Inflammatory macrophage (primary cell): ENCODE measurements around the gene RNPEPL1.

Source experiments
- DNase-seq, 2 donors: peaks; one replicate each; pipeline ENCODE4 v3.0.0-alpha.2; 2020 to 2022

The RNPEPL1 gene

DNA sequence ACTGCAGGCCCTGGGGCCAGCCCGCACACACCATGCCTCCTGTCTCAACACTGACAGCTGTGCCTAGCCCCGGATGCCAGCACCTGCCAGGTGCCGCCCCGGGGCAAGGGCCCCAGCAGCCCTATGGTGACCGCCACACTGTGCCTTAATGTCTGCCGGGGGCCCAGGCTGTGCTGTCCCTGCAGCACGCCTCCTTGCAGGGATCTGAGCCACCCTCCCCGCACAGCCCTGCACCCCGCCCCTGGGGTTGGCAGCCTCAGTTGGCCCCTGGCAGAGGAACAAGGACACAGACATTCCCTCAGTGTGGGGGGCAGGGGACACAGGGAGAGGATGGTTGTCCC, 9.8 kb downstream of the RNPEPL1 start:
- DNase-seq: no peak

GRCh38 chr2:240578488-240578887, 10.2 kb downstream of the RNPEPL1 start:
- no peak for DNase-seq

DNA sequence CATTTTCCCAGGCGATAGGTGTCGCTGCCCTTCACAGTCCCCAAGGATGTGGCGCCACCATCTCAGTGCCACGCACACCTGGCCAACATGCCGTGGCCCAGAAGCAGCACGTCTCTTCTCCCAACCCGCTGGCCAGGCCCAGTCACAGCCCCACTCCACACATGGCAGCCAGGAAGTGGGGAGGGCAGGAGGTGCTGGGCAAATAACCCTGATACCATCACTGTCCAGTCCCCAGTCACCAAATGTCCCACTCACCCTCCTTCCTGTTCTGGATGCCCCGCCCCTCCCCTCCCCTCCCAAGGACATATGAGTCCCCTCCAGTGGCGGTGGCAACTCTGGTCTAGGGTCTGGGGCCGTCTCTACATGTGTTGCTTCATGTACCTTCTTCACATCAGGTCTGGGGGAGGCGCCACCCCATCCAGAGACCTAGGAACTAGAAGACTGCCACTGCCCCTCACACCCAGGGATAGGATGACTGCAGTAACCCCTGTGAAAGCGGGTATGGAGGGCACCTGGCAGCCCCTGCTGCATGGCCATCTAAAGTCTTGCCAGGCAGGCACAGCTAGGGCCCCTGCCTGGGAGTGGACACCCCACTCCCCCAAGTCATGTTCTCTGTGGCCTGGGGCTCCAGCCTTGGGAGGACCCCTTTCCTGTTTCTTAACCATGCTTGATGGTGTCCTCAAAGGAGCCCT, 10.9 kb downstream of the RNPEPL1 start:
- DNase-seq: no peak

DNA sequence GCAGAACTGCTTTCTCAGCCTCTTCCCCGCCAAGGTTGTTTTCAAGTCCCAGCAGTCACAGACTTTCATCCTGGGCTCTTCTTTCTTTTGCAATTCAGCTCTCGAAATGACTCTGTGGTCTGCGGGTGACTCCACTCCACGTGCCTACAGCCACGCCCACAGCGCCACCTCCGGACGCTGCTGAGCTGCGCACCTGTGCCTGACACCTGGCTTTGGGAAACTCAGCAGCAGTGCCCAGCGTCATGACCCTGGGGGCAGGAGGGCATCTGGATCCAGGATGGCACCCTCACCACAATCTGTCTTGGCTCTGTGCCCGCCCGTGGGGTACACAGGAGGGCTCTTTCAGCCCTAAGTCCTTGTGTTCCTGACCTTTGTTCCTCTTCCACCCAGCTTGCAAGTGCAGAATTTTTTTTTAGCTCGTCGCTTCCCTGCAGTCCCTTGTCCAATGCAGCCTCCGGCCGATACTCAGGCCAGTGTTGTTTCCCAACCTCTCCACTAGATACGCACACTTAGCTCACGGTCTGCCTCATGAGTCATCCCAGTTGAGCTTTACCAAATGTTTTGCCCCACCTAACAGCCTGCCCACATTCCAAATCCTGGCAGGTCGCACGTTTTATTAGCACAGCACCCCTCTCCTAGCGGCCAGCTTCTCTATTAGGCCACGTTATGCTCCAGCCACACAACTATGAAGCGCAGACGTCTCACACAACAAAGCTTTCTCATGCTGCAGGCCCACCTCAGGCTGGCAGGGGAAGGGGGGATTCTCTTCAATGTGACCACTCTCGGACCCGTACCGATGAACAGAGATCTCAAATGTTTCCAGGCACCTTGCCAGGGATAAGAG, 11.7 kb downstream of the RNPEPL1 start:
- peak; percentile 86 to 89 for DNase-seq

DNA sequence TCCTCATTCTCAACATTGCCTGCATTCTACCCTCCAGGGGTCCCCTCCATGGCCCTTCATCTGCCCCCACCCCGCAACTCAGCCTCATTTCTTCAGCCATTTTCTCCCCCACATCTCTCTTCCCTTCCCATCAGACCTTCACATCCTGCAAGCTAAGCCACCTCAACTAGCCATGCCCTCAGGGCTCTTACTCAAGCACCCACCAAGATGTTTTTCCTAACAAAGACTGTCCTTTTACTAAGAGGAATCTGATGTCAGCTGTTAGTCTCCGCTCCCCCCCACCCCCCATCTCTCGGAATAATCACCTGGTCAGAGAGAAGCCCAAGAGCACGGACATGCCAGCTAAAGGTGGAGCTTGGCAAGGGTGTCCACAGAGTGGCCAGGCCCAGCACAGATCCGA, 13.5 kb downstream of the RNPEPL1 start:
- DNase-seq: no peak

- no peak for DNase-seq
These were observed 14.5 kb downstream of the RNPEPL1 start for GRCh38 chr2:240582781-240583180.

DNA sequence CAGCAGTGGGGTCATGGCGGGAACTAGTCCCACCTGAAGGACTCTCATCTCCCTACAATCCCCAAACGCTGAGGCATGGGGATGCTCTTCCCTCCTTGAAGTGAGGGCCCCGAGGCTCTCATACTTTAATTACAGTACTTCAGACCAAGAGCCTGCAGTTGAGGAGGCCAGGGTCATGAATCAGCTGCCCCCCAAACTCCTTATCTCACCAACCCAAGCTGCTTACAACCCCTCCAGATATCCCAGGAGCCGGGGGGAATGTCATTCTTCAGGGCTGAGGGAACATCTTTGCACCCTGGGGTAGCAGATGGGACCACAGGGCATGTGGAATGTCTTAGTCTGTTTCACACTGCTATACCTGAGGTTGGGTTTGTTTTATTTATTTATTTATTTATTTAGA, 15.5 kb downstream of the RNPEPL1 start:
- DNase-seq: no peak

DNA sequence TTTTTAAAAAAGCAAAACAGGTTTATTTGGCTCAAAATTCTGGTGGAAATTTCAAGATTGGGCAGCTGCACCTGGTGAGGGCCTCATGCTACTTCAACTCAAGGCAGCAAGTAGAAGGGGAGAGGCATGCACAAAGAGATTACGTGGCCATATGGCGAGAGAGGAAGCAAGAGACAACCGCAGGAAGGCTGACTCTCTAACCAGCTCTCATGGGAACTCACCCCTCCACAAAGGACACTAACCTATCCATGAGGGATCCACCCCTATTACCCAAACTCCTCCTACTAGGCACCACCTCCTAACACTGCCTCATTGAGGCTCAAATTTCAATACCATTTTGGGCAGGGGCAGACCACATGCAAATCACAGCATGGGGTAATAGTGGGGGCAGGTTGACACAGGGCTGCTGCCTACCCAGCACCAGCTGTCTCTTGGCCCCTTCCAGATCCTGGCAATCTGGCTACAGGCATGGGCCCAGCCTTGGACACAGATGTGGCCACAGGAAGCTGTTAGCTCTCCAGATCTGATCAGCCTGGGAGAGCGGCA, 16.3 kb downstream of the RNPEPL1 start:
- peak; percentile 65 to 70 for DNase-seq

- no peak for DNase-seq
These were observed 16.8 kb downstream of the RNPEPL1 start for GRCh38 chr2:240585101-240585500.

- no peak for DNase-seq
These were observed 17.5 kb downstream of the RNPEPL1 start for GRCh38 chr2:240585681-240586197.

GRCh38 chr2:240586198-240586918, 18.1 kb downstream of the RNPEPL1 start, which contains the start of gene CAPN10:
CAPN10 (plus strand) TSS chr2:240586734; CDS start chr2:240586912, 178 bp downstream.
- peak; percentile 95 to 98 for DNase-seq

DNA sequence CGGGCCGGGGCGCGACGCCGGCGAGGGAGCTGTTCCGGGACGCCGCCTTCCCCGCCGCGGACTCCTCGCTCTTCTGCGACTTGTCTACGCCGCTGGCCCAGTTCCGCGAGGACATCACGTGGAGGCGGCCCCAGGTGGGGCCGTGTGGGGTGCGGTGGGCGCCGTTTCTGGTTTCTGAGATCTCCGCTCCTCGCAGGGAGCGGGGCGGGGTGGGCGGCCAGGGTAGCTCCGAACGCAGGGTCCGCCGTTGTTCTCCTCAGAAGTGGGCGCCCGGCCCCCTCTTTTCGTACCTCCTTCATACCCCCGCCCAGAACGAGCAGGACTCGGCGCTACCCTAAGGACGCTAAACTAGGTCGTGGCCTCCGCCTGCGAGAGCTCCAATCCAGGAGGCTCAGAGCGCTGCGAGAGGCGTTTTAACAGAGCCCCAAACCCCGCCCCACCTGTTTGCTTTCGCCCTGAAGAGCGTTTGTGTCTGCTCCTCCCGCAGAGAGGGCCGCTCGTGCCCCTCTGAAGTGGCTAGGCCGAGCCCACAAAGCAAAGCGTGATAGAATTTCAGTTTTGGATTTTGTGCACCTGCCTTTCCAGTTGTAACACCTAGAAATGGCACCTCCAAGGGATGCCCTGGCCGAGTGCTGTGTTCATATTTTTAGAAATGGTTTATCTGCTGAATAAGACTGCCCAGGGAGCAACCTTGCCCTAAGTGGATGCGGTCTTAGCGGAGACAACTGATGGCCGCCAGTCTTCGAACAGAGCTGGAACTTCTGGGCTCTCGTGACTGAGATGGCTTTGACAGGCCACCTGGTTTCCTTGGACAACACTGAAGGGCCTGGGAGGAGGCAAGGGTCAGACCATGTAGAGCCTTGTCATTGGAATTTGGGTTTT, 18.9 kb downstream of the RNPEPL1 start:
- DNase-seq: peak in 1 of 2 donors; percentile 26

- no peak for DNase-seq
These were observed 19.8 kb downstream of the RNPEPL1 start for GRCh38 chr2:240588006-240588655.

- no peak for DNase-seq
These were observed 20.4 kb downstream of the RNPEPL1 start for GRCh38 chr2:240588669-240589068.

DNA sequence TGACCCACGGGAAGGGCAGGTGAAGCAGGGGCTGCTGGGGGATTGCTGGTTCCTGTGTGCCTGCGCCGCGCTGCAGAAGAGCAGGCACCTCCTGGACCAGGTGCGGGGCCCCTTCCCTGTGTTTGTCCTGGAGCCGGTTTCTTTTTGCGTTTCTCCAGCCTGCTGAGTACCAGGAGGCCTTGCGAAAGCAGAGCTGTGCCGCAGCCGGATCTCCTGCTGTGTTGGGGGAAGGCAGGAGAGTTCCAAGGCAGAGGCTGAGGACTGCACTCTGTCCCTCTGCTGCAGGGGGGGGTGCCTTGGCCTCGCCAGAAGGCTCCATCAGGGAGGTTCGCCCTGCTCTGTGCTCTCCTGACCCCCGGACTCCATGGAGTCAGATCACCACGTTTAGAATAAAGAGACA, 21.1 kb downstream of the RNPEPL1 start:
- DNase-seq: no peak

DNA sequence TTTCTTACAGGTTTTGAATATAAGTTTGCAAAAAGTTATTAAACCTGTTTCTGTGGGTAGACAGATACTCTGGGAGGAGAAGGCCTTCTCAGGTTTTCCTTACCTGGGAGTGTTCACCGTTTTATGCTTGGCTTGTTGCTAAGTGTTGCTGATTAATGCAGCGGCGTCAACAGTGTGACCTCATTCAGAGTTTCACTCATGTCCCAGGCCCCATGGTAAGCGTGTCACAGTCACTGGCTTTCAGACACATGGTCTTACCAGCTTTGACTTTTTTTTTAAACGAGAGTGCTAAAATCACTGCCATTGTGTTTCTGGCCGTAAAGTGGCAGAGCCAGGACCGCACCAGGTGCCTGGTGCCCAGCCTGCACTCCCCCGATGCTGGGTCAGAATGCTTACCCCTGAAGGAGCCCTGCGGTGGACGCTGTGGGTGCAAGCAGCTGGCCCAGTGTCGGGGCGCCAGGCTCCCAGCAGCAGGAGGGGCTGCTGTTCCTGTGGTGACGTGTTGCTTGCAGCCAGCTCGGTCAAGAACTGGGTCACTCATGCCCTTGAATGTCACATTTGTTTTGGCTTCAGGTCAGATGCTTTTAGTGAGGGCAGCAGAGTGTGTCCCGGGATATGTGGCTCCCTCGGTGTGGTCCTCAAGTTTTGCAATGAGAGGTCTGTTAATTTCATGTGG, 21.7 kb downstream of the RNPEPL1 start:
- DNase-seq: no peak

- no peak for DNase-seq
These were observed 22.4 kb downstream of the RNPEPL1 start for GRCh38 chr2:240590681-240591111.

GRCh38 chr2:240591226-240591625, 22.9 kb downstream of the RNPEPL1 start:
- no peak for DNase-seq

DNA sequence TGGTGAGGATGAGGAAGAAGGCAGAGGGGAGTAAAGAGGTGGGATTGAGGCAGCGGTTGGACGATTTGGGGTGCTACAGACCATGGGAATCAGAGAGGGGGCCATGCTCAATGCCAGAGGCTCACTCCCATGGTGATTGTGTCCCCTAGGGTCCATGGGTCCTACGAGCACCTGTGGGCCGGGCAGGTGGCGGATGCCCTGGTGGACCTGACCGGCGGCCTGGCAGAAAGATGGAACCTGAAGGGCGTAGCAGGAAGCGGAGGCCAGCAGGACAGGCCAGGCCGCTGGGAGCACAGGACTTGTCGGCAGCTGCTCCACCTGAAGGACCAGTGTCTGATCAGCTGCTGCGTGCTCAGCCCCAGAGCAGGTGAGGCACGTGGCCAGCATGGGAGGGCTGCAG, 23.5 kb downstream of the RNPEPL1 start:
- DNase-seq: no peak

GRCh38 chr2:240593026-240593702, 24.9 kb downstream of the RNPEPL1 start:
- no peak for DNase-seq
